ENCODE measurements around the gene SAA1. TPM values are rescaled to one million over a fixed set of nuclear protein-coding genes. Genes with fewer than 3 reads are reported as not detected.

The SAA1 gene
- total and polyA plus RNA-seq, 2 donors (not counting 3 experiments of a cell fraction or from before 2014, with no cell fraction given), result not detected

GRCh38 chr11:18295316-18295715 lies 29.3 kb downstream of the SAA1 start:
- CTCF ChIA-PET, result interaction anchor here (1.0 to 2.0 kb wide), 2 partner anchors 9 to 52 kb away, joined by 4 to 5 read pairs; no protein-coding TSS in a partner anchor
- Histone ChIP-seq H3K9me3 (replicated peaks; ENCODE audit: control insufficient read depth, insufficient read depth, low read length) (no peaks in the 10 kb centered on the region), H4K20me1 (replicated peaks; ENCODE audit: control insufficient read depth, extremely low read depth, insufficient read depth, low read length) (no peaks in the 10 kb centered on the region), H3K27ac (ENCODE audit: insufficient read depth, low read depth, low read length) (no peak overlapping the region), H2AFZ (ENCODE audit: low read depth, low read length) (no peak overlapping the region), H3K36me3 (ENCODE audit: control insufficient read depth in 2 of 2, extremely low read depth in 1 of 2, insufficient read depth in 2 of 2, low read length in 2 of 2) (peaks cover 13 to 16% of the 10 kb centered on the region in 2 experiments), H3K4me1 (ENCODE audit: control insufficient read depth, extremely low read depth, insufficient read depth, low read length) (no peaks in the 10 kb centered on the region), H3K4me3 (replicated peaks in 1 of 3; ENCODE audit: insufficient read depth in 1 of 3, low read depth in 1 of 3, low read length in 3 of 3) (no peak overlapping the region), H3K79me2 (ENCODE audit: control insufficient read depth, insufficient read depth, low read length) (no peaks in the 10 kb centered on the region), H3K4me2 (ENCODE audit: insufficient read depth, low read length) (no peak overlapping the region), H3K27me3 (ENCODE audit: control insufficient read depth in 2 of 2, insufficient read depth in 2 of 2, low read length in 2 of 2) (no peaks in the 10 kb centered on the region), H3K9ac (replicated peaks; ENCODE audit: extremely low read depth, insufficient read depth, low read length) (no peak overlapping the region), H3K9me1 (replicated peaks; ENCODE audit: control insufficient read depth, extremely low read depth, insufficient read depth, low read length) (no peaks in the 10 kb centered on the region)
- dilution Hi-C loops (cut with MboI; ENCODE audit: extremely low pct_ligation_motif_present, low sequenced_read_pairs) (no loop called here), intact Hi-C loops (cut with micrococcal nuclease) (no loop called here)
- BruUV-seq (replicated peaks), result no TSS peak
- TF ChIP-seq EZH2 (IDR thresholded peaks at IDR 0.05; ENCODE audit: borderline replicate concordance, low read depth, low read length, severe bottlenecking) (no peak), MAX (IDR thresholded peaks at IDR 0.05; ENCODE audit: insufficient read depth, insufficient read length) (no peak), POLR2AphosphoS5 (IDR thresholded peaks at IDR 0.05; ENCODE audit: insufficient read depth, low read depth, low read length) (no peak), POLR2A (IDR thresholded peaks at IDR 0.05; ENCODE audit: low read depth, low read length) (no peak), FOS (IDR thresholded peaks at IDR 0.05; ENCODE audit: borderline replicate concordance, insufficient read depth, low read length) (no peak), MYC (IDR thresholded peaks at IDR 0.05; ENCODE audit: low read depth, low read length) (no peak), CTCF (IDR thresholded peaks at IDR 0.05; ENCODE audit: extremely low read depth in 1 of 2, insufficient read depth in 1 of 2, low read depth in 1 of 2, low read length in 2 of 2) (no peak), GATA2 (IDR thresholded peaks at IDR 0.05; ENCODE audit: insufficient read depth, insufficient read length, low read depth, low read length) (no peak), JUN (IDR thresholded peaks at IDR 0.05; ENCODE audit: borderline replicate concordance, insufficient read depth, insufficient read length, low read depth) (no peak)
- FAIRE-seq, result no peak
- no peak for DNase-seq (ENCODE audit: low read depth, low spot score)
- POLR2A ChIA-PET, result no interaction called here
